Measurements from ENCODE around the gene TULP3.

GRCh38 chr12:2919249-2919648 is 28.6 kb downstream of the TULP3 start:
- TF ChIP-seq TCF7L2 (IDR thresholded peaks at IDR 0.05; ENCODE audit: borderline replicate concordance, low read depth, low read length) (no peak), ZNF777 (tag by site-specific recombination; IDR thresholded peaks at IDR 0.05; ENCODE audit: borderline replicate concordance) (no peak), REST (tag by site-specific recombination; IDR thresholded peaks at IDR 0.05) (no peak), ATF2 (tag by site-specific recombination; IDR thresholded peaks at IDR 0.05; ENCODE audit: low read depth) (no peak), ZNF133 (tag by site-specific recombination; IDR thresholded peaks at IDR 0.05) (no peak), ZNF639 (tag by site-specific recombination; IDR thresholded peaks at IDR 0.05) (no peak), ZNF146 (tag by site-specific recombination; IDR thresholded peaks at IDR 0.05) (no peak), YY1 (tag by site-specific recombination; IDR thresholded peaks at IDR 0.05) (no peak)
- TF ChIP-seq, protein P1, sequence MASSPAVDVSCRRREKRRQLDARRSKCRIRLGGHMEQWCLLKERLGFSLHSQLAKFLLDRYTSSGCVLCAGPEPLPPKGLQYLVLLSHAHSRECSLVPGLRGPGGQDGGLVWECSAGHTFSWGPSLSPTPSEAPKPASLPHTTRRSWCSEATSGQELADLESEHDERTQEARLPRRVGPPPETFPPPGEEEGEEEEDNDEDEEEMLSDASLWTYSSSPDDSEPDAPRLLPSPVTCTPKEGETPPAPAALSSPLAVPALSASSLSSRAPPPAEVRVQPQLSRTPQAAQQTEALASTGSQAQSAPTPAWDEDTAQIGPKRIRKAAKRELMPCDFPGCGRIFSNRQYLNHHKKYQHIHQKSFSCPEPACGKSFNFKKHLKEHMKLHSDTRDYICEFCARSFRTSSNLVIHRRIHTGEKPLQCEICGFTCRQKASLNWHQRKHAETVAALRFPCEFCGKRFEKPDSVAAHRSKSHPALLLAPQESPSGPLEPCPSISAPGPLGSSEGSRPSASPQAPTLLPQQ (tag by site-specific recombination; IDR thresholded peaks at IDR 0.05) = no peak
- TF ChIP-seq, protein P2, sequence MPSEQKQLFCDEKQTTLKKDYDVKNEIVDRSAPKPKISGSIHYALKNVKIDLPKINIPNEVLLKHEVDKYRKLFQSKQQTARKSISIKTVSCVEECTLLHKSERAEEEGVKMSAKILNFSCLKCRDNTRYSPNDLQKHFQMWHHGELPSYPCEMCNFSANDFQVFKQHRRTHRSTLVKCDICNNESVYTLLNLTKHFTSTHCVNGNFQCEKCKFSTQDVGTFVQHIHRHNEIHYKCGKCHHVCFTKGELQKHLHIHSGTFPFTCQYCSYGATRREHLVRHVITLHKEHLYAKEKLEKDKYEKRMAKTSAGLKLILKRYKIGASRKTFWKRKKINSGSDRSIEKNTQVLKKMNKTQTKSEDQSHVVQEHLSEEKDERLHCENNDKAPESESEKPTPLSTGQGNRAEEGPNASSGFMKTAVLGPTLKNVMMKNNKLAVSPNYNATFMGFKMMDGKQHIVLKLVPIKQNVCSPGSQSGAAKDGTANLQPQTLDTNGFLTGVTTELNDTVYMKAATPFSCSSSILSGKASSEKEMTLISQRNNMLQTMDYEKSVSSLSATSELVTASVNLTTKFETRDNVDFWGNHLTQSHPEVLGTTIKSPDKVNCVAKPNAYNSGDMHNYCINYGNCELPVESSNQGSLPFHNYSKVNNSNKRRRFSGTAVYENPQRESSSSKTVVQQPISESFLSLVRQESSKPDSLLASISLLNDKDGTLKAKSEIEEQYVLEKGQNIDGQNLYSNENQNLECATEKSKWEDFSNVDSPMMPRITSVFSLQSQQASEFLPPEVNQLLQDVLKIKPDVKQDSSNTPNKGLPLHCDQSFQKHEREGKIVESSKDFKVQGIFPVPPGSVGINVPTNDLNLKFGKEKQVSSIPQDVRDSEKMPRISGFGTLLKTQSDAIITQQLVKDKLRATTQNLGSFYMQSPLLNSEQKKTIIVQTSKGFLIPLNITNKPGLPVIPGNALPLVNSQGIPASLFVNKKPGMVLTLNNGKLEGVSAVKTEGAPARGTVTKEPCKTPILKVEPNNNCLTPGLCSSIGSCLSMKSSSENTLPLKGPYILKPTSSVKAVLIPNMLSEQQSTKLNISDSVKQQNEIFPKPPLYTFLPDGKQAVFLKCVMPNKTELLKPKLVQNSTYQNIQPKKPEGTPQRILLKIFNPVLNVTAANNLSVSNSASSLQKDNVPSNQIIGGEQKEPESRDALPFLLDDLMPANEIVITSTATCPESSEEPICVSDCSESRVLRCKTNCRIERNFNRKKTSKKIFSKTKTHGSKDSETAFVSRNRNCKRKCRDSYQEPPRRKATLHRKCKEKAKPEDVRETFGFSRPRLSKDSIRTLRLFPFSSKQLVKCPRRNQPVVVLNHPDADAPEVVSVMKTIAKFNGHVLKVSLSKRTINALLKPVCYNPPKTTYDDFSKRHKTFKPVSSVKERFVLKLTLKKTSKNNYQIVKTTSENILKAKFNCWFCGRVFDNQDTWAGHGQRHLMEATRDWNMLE (tag by site-specific recombination; conservative IDR thresholded peaks at IDR 0.05; ENCODE audit: low read depth) = no peak
- TF ChIP-seq, protein P3, sequence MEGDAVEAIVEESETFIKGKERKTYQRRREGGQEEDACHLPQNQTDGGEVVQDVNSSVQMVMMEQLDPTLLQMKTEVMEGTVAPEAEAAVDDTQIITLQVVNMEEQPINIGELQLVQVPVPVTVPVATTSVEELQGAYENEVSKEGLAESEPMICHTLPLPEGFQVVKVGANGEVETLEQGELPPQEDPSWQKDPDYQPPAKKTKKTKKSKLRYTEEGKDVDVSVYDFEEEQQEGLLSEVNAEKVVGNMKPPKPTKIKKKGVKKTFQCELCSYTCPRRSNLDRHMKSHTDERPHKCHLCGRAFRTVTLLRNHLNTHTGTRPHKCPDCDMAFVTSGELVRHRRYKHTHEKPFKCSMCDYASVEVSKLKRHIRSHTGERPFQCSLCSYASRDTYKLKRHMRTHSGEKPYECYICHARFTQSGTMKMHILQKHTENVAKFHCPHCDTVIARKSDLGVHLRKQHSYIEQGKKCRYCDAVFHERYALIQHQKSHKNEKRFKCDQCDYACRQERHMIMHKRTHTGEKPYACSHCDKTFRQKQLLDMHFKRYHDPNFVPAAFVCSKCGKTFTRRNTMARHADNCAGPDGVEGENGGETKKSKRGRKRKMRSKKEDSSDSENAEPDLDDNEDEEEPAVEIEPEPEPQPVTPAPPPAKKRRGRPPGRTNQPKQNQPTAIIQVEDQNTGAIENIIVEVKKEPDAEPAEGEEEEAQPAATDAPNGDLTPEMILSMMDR (tag by site-specific recombination; IDR thresholded peaks at IDR 0.05) = no peak
